Activated CD4-positive, alpha-beta T cell treated with anti-CD3 and anti-CD28 coated beads for 1 hour (primary cell): Measurements from ENCODE around the gene CT45A5.
"Not testable (repeated sequence)": the region's sequence is repeated elsewhere in the genome, so short reads cannot be mapped to it uniquely, and the experiment has no call there.

ENCODE experiments used
- DNase-seq: peaks from one replicate; pipeline ENCODE4 v3.0.0-alpha.2; 2020

Gene CT45A5, protein sequence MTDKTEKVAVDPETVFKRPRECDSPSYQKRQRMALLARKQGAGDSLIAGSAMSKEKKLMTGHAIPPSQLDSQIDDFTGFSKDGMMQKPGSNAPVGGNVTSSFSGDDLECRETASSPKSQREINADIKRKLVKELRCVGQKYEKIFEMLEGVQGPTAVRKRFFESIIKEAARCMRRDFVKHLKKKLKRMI

GRCh38 chrX:135785403-135785802 lies at the start of gene CT45A5:
CT45A5 (minus strand) TSS chrX:135785503; CDS start chrX:135781729, 3,774 bp downstream.
- DNase-seq, result not testable (repeated sequence)

DNA sequence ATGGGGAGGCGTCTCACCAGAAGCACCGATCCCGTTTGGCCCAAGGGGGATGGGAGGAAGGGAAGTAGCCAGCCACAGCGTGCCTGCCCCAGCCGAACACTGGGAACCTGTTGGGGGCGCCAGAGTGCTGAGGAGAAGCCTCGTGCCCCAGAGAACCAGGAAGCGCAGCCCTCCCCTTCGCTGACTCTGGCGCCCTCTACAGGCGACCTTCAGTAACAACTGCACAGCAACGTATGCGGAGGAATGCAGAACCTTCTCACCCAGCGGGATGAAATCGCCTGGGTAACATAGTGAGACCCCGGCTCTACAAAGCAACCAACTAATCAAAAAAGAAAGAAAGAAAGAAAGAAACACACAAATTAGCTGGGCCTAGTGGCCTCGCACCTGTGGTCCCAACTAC lies 34.6 kb upstream of the CT45A5 start, which contains the start of gene CT45A2:
CT45A2 (minus strand) TSS at position 101 of the 400 bp plus-strand sequence. CDS start 3,747 bp downstream, outside the sequence.
- not testable (repeated sequence) for DNase-seq

DNA sequence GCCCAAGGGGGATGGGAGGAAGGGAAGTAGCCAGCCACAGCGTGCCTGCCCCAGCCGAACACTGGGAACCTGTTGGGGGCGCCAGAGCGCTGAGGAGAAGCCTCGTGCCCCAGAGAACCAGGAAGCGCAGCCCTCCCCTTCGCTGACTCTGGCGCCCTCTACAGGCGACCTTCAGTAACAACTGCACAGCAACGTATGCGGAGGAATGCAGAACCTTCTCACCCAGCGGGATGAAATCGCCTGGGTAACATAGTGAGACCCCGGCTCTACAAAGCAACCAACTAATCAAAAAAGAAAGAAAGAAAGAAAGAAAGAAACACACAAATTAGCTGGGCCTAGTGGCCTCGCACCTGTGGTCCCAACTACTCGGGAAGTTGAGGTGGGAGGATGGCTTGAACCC lies 17.4 kb upstream of the CT45A5 start, which contains the start of gene CT45A6:
CT45A6 (minus strand) TSS at position 101 of the 400 bp plus-strand sequence. CDS start 3,794 bp downstream, outside the sequence.
- not testable (repeated sequence) for DNase-seq

DNA sequence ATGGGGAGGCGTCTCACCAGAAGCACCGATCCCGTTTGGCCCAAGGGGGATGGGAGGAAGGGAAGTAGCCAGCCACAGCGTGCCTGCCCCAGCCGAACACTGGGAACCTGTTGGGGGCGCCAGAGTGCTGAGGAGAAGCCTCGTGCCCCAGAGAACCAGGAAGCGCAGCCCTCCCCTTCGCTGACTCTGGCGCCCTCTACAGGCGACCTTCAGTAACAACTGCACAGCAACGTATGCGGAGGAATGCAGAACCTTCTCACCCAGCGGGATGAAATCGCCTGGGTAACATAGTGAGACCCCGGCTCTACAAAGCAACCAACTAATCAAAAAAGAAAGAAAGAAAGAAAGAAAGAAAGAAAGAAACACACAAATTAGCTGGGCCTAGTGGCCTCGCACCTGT lies 17.2 kb downstream of the CT45A5 start, which contains the start of gene CT45A3:
CT45A3 (minus strand) TSS at position 101 of the 400 bp plus-strand sequence. CDS start 3,747 bp downstream, outside the sequence.
- not testable (repeated sequence) for DNase-seq

- not testable (repeated sequence) for DNase-seq
These were observed 40.6 kb downstream of the CT45A5 start for GRCh38 chrX:135744739-135745138.

GRCh38 chrX:135741192-135741715 lies 44.0 kb downstream of the CT45A5 start:
- no peak for DNase-seq

- DNase-seq, result no peak
These were observed 44.6 kb downstream of the CT45A5 start for GRCh38 chrX:135740681-135741149.

DNA sequence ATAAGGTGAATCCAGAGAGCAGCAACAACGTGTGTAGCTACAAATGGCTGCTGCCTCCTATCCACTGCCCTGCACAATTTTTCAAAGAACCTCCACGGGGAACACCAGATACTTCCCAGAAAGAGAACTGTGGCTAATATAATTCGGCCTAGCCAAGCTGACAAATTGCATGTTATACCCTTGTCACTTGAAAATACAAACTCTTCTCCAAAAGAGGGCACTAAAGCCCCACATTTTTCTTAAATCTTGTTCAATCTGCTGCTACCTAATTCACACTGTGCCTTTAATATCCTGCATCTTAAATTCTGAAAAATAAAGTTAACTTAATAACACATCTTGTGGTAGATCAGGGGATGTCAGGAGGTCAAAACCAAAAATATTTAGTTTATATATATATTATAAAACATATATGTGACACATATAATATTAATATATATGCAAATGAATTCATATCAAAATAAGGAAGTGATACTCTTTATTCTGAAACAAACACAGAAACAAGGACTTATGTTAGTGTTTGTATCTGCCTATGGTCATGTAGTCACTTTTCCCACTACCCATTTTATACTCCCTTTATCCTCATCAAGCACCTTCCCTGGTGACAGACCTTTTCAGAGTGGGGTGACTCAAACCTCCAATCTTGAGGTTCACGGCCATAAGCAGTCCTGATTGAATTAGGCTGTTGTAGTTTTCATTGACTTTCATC lies 47.8 kb downstream of the CT45A5 start:
- DNase-seq, result no peak

DNA sequence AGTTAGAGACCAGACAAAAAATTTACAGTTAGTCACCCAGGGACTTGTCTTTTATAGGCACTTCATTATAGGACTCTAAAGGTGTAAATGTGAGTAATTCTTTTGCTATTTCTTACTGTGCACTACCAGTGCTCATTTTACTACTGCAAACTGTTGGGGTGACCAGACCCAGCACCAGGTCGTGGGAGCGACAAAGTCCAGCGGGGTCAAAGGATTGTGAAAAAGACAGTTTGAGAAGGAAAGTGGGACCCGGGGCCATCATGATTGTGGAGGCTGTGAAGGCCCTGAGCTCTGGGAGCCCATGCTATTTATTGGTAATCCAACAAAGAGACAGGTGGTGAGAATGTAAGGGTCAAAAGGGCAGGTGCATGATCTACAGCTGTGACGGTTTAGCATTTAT lies 50.6 kb downstream of the CT45A5 start:
- not testable (repeated sequence) for DNase-seq
